Astrocyte (in vitro differentiated cells and primary cell): ENCODE results near the gene GYPC. TPM values are rescaled to one million over a fixed set of nuclear protein-coding genes. Genes with fewer than 3 reads are reported as not detected.
A peak's percentile ranks its signal among the peaks of the same experiment; 100 is the strongest.

Experiments
- DNase-seq: peaks from one replicate; pipeline ENCODE4 v3.0.0-alpha.2; 2010; ENCODE audit warnings: low read depth
- FAIRE-seq: peaks from 2 replicates; lab custom pipeline; 2011; peaks lifted over from hg19 to GRCh38; lab: Jason Lieb, UNC
- H2AFZ ChIP-seq: 2 replicates; pipeline ENCODE4 v1.6.0; 2012; ENCODE audit warnings: low read depth, low read length, inconsistent platforms
- H3K27ac ChIP-seq: 2 replicates; pipeline ENCODE4 v1.5.1; 2011; ENCODE audit warnings: low read depth, low read length, inconsistent platforms
- H3K27me3 ChIP-seq: 2 replicates; pipeline ENCODE4 v1.6.0; 2011; ENCODE audit warnings: low read length, inconsistent platforms; ENCODE audit not compliant: insufficient read depth
- H3K36me3 ChIP-seq: 2 replicates; pipeline ENCODE4 v1.5.1; 2011; ENCODE audit warnings: low read length, inconsistent platforms; ENCODE audit not compliant: insufficient read depth
- H3K4me1 ChIP-seq: 2 replicates; pipeline ENCODE4 v1.5.1; 2011; ENCODE audit warnings: low read length, inconsistent platforms; ENCODE audit not compliant: insufficient read depth
- H3K4me2 ChIP-seq: 2 replicates; pipeline ENCODE4 v1.6.0; 2012; ENCODE audit warnings: low read length, inconsistent platforms
- H3K4me3 ChIP-seq: 2 replicates; pipeline ENCODE4 v1.5.1; 2011; ENCODE audit warnings: low read depth, mild to moderate bottlenecking, low read length, inconsistent platforms; ENCODE audit not compliant: insufficient read depth
- H3K79me2 ChIP-seq: 2 replicates; pipeline ENCODE4 v1.6.0; 2012; ENCODE audit warnings: mild to moderate bottlenecking, low read length, inconsistent platforms; ENCODE audit not compliant: insufficient read depth
- H3K9ac ChIP-seq: 2 replicates; pipeline ENCODE4 v1.6.0; 2012; ENCODE audit warnings: mild to moderate bottlenecking, low read length, inconsistent platforms
- H3K9me3 ChIP-seq: 2 replicates; pipeline ENCODE4 v1.5.1; 2012; ENCODE audit warnings: low read depth, mild to moderate bottlenecking, low read length, inconsistent platforms; ENCODE audit not compliant: insufficient read depth
- H4K20me1 ChIP-seq: 2 replicates; pipeline ENCODE4 v1.6.0; 2012; ENCODE audit warnings: low read length, inconsistent platforms; ENCODE audit not compliant: insufficient read depth
- H3K27ac Mint-ChIP-seq: one replicate; pipeline ENCODE4 v1.8.0; 2021; ENCODE audit warnings: mild to moderate bottlenecking, mixed read lengths; ENCODE audit not compliant: unreplicated experiment
- H3K27me3 Mint-ChIP-seq: one replicate; pipeline ENCODE4 v1.8.0; 2021; ENCODE audit warnings: low read depth, mixed read lengths; ENCODE audit not compliant: unreplicated experiment
- H3K36me3 Mint-ChIP-seq: one replicate; pipeline ENCODE4 v1.8.0; 2021; ENCODE audit warnings: low read depth, mixed read lengths; ENCODE audit not compliant: unreplicated experiment
- H3K4me1 Mint-ChIP-seq: one replicate; pipeline ENCODE4 v1.8.0; 2021; ENCODE audit warnings: low read depth, mixed read lengths; ENCODE audit not compliant: unreplicated experiment
- H3K4me3 Mint-ChIP-seq: one replicate; pipeline ENCODE4 v1.8.0; 2021; ENCODE audit warnings: mild to moderate bottlenecking, moderate library complexity, mixed read lengths; ENCODE audit not compliant: unreplicated experiment
- H3K9me3 Mint-ChIP-seq: one replicate; pipeline ENCODE4 v1.8.0; 2021; ENCODE audit warnings: mild to moderate bottlenecking, mixed read lengths; ENCODE audit not compliant: unreplicated experiment
- CTCF ChIP-seq: IDR thresholded peaks from 2 replicates; pipeline ENCODE4 v1.5.1; 2011; ENCODE audit warnings: low read depth, mild to moderate bottlenecking, inconsistent platforms, low read length, moderate library complexity; ENCODE audit not compliant: insufficient read depth
- EZH2 ChIP-seq: IDR thresholded peaks from 2 replicates; pipeline ENCODE4 v1.6.1; 2012; ENCODE audit warnings: mild to moderate bottlenecking, low read length, inconsistent platforms; ENCODE audit not compliant: insufficient read depth
- total RNA-seq: library from RNA; stranded (reverse); gene quantifications from 2 replicates; pipeline ENCODE4 v1.2.1, GENCODE V29; 2021

GYPC gene
- total RNA-seq, 1 donor from 2014 or later, result 29.3 TPM

GRCh38 chr2:126704434-126705160 is 48.6 kb downstream of the GYPC start:
- DNase-seq (peak; percentile 36), FAIRE-seq (no peak)
- no peaks in the 10 kb centered on the region for H3K36me3 ChIP-seq

GRCh38 chr2:126707191-126707590 is 51.2 kb downstream of the GYPC start:
- Mint-ChIP-seq H3K36me3 (no peaks in the 10 kb centered on the region), H3K4me3 (no peak overlapping the region), H3K9me3 (peaks cover 2% of the 10 kb centered on the region), H3K4me1 (peaks cover 2% of the 10 kb centered on the region), H3K27ac (no peak overlapping the region), H3K27me3 (peaks cover 4% of the 10 kb centered on the region)
- Histone ChIP-seq H4K20me1 (no peaks in the 10 kb centered on the region), H3K27me3 (no peaks in the 10 kb centered on the region), H3K9me3 (no peaks in the 10 kb centered on the region), H3K36me3 (no peaks in the 10 kb centered on the region), H2AFZ (no peak overlapping the region), H3K27ac (no peak overlapping the region), H3K4me1 (no peaks in the 10 kb centered on the region), H3K4me2 (no peak overlapping the region), H3K4me3 (no peak overlapping the region), H3K9ac (no peak overlapping the region), H3K79me2 (no peaks in the 10 kb centered on the region)
- TF ChIP-seq EZH2 (no peak), CTCF (no peak)
- DNase-seq, result no peak
- no peak for FAIRE-seq

More at GRCh38 chr2:126704434-126705160, 48.6 kb downstream of the GYPC start:
- H3K27ac ChIP-seq, result no peak overlapping the region
- Mint-ChIP-seq H3K36me3 (no peaks in the 10 kb centered on the region), H3K9me3 (peaks cover 7% of the 10 kb centered on the region), H3K4me3 (no peak overlapping the region), H3K27ac (no peak overlapping the region), H3K27me3 (peaks cover 4% of the 10 kb centered on the region), H3K4me1 (peaks cover 2% of the 10 kb centered on the region)
- no peak overlapping the region for H2AFZ ChIP-seq
- H3K4me2 ChIP-seq, result no peak overlapping the region
- no peak overlapping the region for H3K9ac ChIP-seq
- no peaks in the 10 kb centered on the region for H3K9me3 ChIP-seq
- H3K4me3 ChIP-seq, result no peak overlapping the region
- no peaks in the 10 kb centered on the region for H3K4me1 ChIP-seq
- no peaks in the 10 kb centered on the region for H3K79me2 ChIP-seq
- no peak for TF ChIP-seq CTCF
- no peak for TF ChIP-seq EZH2
- no peaks in the 10 kb centered on the region for H3K27me3 ChIP-seq
- no peaks in the 10 kb centered on the region for H4K20me1 ChIP-seq

GRCh38 chr2:126707941-126708340 is 52.0 kb downstream of the GYPC start:
- H3K36me3 ChIP-seq, result no peaks in the 10 kb centered on the region
- H3K27me3 ChIP-seq, result no peaks in the 10 kb centered on the region
- Mint-ChIP-seq H3K27me3 (peaks cover 4% of the 10 kb centered on the region), H3K4me3 (no peak overlapping the region), H3K4me1 (peaks cover 2% of the 10 kb centered on the region), H3K36me3 (no peaks in the 10 kb centered on the region), H3K9me3 (peaks cover 2% of the 10 kb centered on the region), H3K27ac (no peak overlapping the region)
- H2AFZ ChIP-seq, result no peak overlapping the region
- no peaks in the 10 kb centered on the region for H3K9me3 ChIP-seq
- no peak overlapping the region for H3K4me3 ChIP-seq
- H3K4me2 ChIP-seq, result no peak overlapping the region
- H4K20me1 ChIP-seq, result no peaks in the 10 kb centered on the region
- no peaks in the 10 kb centered on the region for H3K4me1 ChIP-seq
- no peak overlapping the region for H3K27ac ChIP-seq
- H3K79me2 ChIP-seq, result no peaks in the 10 kb centered on the region
- no peak for DNase-seq
- FAIRE-seq, result no peak
- no peak overlapping the region for H3K9ac ChIP-seq
- TF ChIP-seq EZH2, result no peak
- TF ChIP-seq CTCF, result no peak
